Spinal cord (tissue), 10 donors: ENCODE results near the gene SCUBE3. TPM values are rescaled to one million over a fixed set of nuclear protein-coding genes. Genes with fewer than 3 reads are reported as not detected.

Source experiments
- DNase-seq, 6 donors: peaks; one replicate each; pipeline versions ENCODE4 v3.0.0 to v3.0.0-alpha.2; 2013 to 2015; ENCODE audit warnings: low spot score in 6 of 6, low read depth in 4 of 6
- H3K27ac ChIP-seq: one replicate; pipeline ENCODE4 v1.5.1; 2013; ENCODE audit warnings: low read depth, low read length, control low read depth
- H3K27me3 ChIP-seq: one replicate; pipeline ENCODE4 v1.6.1; 2013; ENCODE audit warnings: low read length; ENCODE audit not compliant: control insufficient read depth, insufficient read depth
- H3K36me3 ChIP-seq: one replicate; pipeline ENCODE4 v1.6.1; 2013; ENCODE audit warnings: low read length; ENCODE audit not compliant: control insufficient read depth, insufficient read depth
- H3K4me1 ChIP-seq: one replicate; pipeline ENCODE4 v1.6.1; 2013; ENCODE audit warnings: low read length; ENCODE audit not compliant: control insufficient read depth, insufficient read depth
- H3K4me3 ChIP-seq: one replicate; pipeline ENCODE4 v1.5.1; 2013; ENCODE audit warnings: low read depth, low read length, control low read depth
- H3K9me3 ChIP-seq: one replicate; pipeline ENCODE4 v1.6.1; 2013; ENCODE audit warnings: low read length; ENCODE audit not compliant: control insufficient read depth, insufficient read depth
- WGBS: methylation state at CpG from one replicate; pipeline ENCODE4 v1.1.5; 2013; ENCODE audit warnings: missing lambda C conversion rate; ENCODE audit not compliant: insufficient coverage; 5-methylcytosine and 5-hydroxymethylcytosine counted together
- polyA plus RNA-seq, 2 donors: library from polyadenylated mRNA; unstranded; fragments of 120-200 nt; gene quantifications; one replicate each; pipeline ENCODE4 v1.2.1, GENCODE V29; 2013; ENCODE audit not compliant: insufficient read length in 2 of 2
- total RNA-seq, 2 donors: library from RNA; depleted of rRNA in 1 of 2; stranded (reverse); fragments of 120-200 nt in 1 of 2; fragments of >200 nt in 1 of 2; gene quantifications; one replicate each; pipeline versions ENCODE4 v1.2.3 to v1.2.4, GENCODE V29; 2013 to 2014
- donor health status: healthy.

SCUBE3 gene
- total and polyA plus RNA-seq, 4 donors = 4.4 to 11.5 (median 7.9) TPM

DNA sequence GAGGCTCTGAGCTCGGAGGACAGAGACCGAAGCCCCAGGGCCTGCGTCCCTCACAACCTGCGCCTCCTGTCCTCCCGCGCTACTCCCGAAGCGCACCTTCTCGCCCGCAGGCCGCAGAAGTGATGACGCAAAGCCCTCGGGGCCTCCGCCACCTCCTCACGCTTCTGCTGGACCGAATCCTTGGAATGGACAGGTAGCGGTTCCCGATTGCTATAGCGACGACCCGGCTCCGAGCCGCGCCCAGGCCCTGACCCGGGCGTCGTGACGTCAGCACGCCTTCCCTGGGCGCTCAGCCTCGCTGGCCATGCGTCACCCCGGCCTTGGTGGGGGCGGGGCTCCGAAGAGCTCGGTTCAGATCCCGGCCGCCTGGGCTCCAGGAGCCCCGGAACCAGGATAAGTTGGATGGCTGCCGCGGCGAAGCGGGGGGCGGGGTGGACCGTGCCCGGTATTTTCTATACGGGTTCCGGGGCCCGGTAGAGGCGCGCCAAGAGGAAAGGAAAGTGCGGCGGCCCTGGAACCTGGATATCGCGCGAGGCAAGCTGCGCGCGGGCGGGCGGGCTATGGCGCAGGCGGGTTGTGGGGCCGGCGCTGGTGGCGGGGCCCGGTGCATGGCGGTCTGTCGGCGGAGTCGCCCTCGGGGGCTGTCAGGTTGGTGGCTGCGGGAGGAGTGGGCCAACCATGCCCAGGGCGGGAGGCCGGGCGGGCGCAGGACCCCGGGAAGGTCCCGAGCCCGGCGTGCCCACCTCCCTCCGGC, 45.6 kb downstream of the SCUBE3 start, which contains the start of gene ZNF76:
Gene ZNF76 (plus strand): TSS at position 542 of the 754 bp plus-strand sequence. CDS start 21,417 bp downstream, outside the sequence.
- H3K27ac ChIP-seq = peak within 1 kb of the TSS; percentile 96
- peaks cover 14% of the 10 kb centered on the region for H3K4me1 ChIP-seq
- peak within 1 kb of the TSS; percentile 79 for H3K4me3 ChIP-seq
- peak; percentile 90 to 99 (median 96) for DNase-seq
- WGBS = under 1% methylated on average over 82 of the region's 82 CpGs
- no peaks in the 10 kb centered on the region for H3K36me3 ChIP-seq
- H3K27me3 ChIP-seq = no peaks in the 10 kb centered on the region
- no peaks in the 10 kb centered on the region for H3K9me3 ChIP-seq

DNA sequence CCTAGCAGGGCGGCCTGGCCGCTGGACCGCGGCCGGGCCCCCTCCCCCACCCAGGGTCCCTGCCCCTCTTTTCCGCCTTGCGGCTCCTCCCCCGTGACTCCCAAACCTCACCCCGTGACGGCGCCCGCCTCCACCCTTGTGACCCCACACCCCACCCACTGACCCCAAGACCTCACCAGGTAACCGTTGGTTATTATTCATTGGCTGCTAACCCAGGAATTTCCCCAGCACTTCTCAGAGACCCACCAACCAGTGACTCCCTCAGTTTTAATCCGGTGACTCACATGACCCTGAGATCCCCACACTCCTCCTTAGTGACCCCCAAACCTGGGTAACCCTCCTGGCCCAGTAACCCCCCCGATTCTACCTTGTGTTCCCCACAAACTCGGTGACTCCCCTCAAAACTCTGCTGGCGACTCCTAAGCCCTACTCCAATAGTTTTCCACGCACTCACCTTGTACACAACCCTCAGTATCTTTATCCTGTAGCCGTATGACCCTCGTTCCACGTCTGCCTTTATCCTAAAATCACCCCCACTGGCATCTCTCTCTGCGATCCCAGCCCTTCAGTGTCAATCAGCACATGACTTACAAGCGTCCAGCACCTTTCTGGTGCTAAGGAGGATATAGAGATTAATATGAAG, 46.3 kb downstream of the SCUBE3 start:
- Histone ChIP-seq H3K4me3 (peak overlapping the region; percentile 79), H3K9me3 (no peaks in the 10 kb centered on the region), H3K27me3 (no peaks in the 10 kb centered on the region), H3K4me1 (peaks cover 14% of the 10 kb centered on the region), H3K27ac (peak overlapping the region; percentile 96), H3K36me3 (no peaks in the 10 kb centered on the region)
- WGBS = under 1% methylated on average over 20 of the region's 23 CpGs
- peak in 2 of 6 donors; percentile 21 to 26 for DNase-seq

DNA sequence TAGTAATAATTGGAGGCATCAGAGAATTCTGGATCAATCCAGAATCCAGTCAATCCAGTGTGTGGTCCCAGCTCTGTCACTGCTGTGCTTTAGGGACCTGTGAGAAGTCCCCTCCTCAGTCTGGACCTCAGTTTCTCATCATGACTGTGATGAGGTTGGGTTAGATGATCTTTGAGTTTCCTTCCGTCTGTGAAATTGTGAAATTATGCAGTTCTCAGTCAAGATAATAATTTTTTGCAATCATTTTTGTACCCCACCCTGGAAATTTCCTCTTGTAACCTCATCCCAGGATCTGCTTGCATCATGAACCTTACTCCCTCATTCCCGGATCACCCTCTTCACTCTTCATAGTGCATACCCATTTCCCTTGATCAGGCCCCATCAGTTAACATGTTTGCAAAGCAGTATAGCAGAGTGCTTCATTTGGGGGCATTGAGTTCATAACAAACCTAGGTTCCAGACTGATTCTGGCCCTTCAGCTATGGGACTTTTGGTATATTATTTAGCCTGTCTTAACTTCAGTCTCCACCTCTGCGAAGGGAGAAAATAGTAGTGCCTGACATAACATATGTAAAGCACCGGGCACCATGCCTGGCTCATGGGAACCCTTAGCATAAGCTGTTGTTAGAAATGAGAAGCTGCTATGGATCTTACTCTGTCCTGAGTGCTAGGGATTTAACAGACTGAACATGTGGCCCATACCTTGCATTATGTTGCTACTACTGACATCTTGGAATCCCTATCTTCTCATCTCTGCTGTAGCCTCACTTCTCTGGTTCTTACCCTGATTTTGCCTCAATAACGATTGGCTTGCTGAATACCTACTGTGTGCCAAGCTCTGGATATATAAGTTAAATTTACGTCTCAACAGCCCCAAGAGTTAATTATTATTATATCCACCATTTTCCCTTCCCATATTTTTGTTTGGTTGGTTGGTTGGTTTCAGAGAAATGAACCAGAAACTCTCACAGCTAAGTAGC, 47.1 kb downstream of the SCUBE3 start:
- H3K27me3 ChIP-seq = no peaks in the 10 kb centered on the region
- DNase-seq = peak in 1 of 6 donors; percentile 27
- WGBS = no CpG with 5 or more reads among the region's 6 CpGs
- no peaks in the 10 kb centered on the region for H3K36me3 ChIP-seq
- H3K9me3 ChIP-seq = no peaks in the 10 kb centered on the region
- H3K4me1 ChIP-seq = peaks cover 14% of the 10 kb centered on the region
- H3K4me3 ChIP-seq = peak overlapping the region; percentile 79
- peak overlapping the region; percentile 96 for H3K27ac ChIP-seq

DNA sequence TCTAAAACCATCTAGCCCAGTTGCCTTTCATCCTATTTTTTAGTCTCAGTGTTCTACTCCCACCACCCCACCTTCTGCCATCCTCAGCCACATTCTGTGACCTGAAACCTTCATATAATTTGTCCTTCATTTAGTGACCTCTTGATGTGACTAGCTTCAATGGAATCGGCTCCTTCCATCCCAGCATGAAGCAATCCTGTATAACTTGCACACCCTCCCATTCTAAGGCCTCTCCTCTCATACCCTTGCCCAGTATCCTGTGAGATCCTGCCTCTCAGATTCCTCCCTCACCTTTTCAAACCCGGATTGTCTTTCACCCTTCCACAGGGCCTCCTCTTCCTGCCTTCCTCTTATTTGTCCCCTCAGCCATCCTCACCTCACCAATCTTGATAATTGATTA, 48.8 kb downstream of the SCUBE3 start:
- no peak for DNase-seq
- H3K27me3 ChIP-seq = no peaks in the 10 kb centered on the region
- H3K4me3 ChIP-seq = no peak overlapping the region
- H3K4me1 ChIP-seq = peaks cover 14% of the 10 kb centered on the region
- 69% methylated on average over 2 of the region's 2 CpGs for whole genome bisulfite sequencing
- no peak overlapping the region for H3K27ac ChIP-seq
- no peaks in the 10 kb centered on the region for H3K36me3 ChIP-seq
- no peaks in the 10 kb centered on the region for H3K9me3 ChIP-seq

DNA sequence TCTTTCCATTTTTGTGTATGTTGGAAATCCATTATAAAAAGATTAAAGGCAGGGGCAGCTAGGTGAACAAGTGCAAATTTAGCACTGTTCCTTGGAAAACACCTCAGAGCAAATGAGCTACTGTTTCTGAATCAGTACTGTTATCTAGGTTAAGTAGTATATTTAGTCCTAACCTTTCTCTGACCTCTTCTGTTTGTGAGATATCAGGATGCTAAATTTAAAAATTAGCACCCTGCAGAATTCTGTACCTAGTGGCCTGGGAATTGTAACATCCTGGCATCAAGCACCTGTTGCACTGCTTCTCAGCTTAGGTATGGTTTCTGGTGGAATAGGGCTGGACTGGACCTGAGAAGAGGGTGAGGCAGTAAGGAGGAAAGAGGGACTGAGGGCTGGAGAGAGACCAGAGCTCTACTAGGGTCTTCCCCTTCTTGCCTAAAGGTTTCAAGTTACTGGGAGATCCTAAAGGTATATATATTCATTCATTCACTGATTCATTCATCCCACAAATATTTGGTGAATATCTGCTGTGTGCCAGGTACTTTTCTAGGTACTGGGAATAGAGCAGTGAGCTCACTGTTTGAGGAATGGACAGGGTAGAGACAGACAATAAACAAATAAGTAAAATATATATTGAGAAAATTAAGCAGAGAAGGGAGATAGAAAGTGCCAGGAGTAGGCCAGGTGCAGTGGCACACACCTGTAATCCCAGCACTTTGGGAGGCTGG, 51.0 kb downstream of the SCUBE3 start:
- H3K27me3 ChIP-seq = no peaks in the 10 kb centered on the region
- DNase-seq = no peak
- H3K36me3 ChIP-seq = no peaks in the 10 kb centered on the region
- H3K4me3 ChIP-seq = no peak overlapping the region
- no peak overlapping the region for H3K27ac ChIP-seq
- peaks cover 7% of the 10 kb centered on the region for H3K4me1 ChIP-seq
- H3K9me3 ChIP-seq = no peaks in the 10 kb centered on the region

DNA sequence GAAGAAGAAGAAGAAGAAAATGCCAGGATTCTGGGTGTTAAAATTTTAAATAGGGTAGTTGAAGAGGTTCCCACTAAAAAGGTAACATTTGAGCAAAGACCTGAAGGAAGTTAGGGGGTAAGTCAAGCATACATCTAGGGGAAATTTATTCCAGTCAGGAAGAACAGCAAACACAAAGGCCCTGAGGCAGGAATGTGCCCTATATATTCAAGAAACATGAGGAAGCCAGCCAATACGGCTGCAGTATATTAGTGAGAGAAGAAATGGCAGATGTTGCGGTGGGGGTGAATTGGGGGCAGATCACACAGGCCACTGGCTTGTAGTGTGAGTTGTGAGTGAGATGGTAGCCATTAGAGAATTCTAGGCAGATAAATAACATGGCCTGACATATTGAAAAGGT, 51.8 kb downstream of the SCUBE3 start:
- WGBS = 79% methylated on average over 2 of the region's 2 CpGs
- Histone ChIP-seq H3K4me3 (no peak overlapping the region), H3K36me3 (peaks cover 2% of the 10 kb centered on the region), H3K4me1 (peaks cover under 1% of the 10 kb centered on the region), H3K9me3 (no peaks in the 10 kb centered on the region), H3K27me3 (no peaks in the 10 kb centered on the region), H3K27ac (no peak overlapping the region)
- DNase-seq = no peak

DNA sequence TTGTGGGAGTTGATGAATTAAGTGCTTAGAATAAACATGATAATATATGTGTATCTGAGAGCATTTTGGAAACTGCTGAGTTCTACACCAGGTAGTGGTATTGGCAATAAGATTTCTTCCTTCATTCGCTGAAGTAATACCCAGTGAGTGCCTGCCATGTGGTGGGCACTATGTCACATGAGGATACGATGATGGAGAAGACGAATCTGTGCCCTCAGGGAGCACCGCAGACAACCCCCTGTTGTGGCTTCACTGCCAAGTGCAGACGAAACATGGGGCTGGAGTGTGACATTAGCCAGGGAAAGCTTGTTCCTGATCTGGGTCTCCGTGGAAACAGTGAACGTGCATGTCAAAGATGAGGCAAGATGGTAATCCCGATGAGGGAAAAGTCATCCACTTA, 53.7 kb downstream of the SCUBE3 start:
- Histone ChIP-seq H3K27me3 (no peaks in the 10 kb centered on the region), H3K4me1 (no peaks in the 10 kb centered on the region), H3K27ac (no peak overlapping the region), H3K36me3 (peaks cover 2% of the 10 kb centered on the region), H3K9me3 (no peaks in the 10 kb centered on the region), H3K4me3 (no peak overlapping the region)
- 58% methylated on average over 7 of the region's 8 CpGs for WGBS
- no peak for DNase-seq

DNA sequence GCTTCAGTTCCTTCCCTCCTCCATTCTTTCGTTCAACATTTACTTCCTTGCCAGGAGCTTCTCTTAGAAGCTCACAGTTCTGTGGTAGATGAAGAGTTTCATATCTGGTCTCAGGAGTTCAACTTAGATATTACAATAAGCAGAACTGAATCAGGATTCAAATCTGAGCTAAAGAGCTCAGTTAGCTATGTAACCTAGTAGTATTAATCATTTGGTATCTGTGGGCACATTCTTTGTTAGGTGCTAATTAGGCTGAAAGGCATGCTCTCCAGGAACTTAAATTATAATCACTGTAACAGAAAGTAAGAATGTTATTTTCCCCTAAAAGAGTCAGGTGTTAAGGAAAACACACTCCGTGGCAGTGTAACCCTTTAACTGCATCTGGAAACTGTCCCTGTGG, 54.1 kb downstream of the SCUBE3 start:
- Histone ChIP-seq H3K36me3 (peaks cover 2% of the 10 kb centered on the region), H3K27me3 (no peaks in the 10 kb centered on the region), H3K4me1 (no peaks in the 10 kb centered on the region), H3K9me3 (no peaks in the 10 kb centered on the region), H3K4me3 (no peak overlapping the region), H3K27ac (no peak overlapping the region)
- no peak for DNase-seq
- whole genome bisulfite sequencing = no CpG with 5 or more reads among the region's 2 CpGs

DNA sequence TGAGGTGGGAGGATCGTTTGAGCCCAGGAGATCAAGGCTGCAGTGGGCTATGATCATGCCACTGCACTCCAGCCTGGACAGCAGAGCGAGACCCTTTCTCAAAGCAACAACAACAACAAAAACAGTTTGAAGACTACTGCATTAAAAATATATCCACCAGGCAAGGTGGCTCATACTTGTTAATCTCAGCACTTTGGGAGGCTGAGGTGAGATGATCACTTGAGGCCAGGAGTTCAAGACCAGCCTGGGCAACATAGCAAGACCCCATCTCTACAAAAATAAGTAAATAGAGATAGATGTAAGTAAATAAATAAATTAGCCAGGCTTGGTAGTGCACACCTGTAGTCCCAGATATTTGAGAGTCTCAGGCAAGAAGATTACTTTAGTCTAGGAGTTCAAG, 58.2 kb downstream of the SCUBE3 start:
- Histone ChIP-seq H3K36me3 (peaks cover 2% of the 10 kb centered on the region), H3K4me1 (peaks cover 8% of the 10 kb centered on the region), H3K27ac (no peak overlapping the region), H3K27me3 (no peaks in the 10 kb centered on the region), H3K4me3 (no peak overlapping the region), H3K9me3 (no peaks in the 10 kb centered on the region)
- DNase-seq = no peak
- whole genome bisulfite sequencing = 88% methylated on average over 1 of the region's 2 CpGs
